ENCODE results near the gene DOCK3. TPM values are rescaled to one million over a fixed set of nuclear protein-coding genes. Genes with fewer than 3 reads are reported as not detected.

DOCK3 gene
- total RNA-seq, 1 experiment from 2014 or later = 8.3 TPM

DNA sequence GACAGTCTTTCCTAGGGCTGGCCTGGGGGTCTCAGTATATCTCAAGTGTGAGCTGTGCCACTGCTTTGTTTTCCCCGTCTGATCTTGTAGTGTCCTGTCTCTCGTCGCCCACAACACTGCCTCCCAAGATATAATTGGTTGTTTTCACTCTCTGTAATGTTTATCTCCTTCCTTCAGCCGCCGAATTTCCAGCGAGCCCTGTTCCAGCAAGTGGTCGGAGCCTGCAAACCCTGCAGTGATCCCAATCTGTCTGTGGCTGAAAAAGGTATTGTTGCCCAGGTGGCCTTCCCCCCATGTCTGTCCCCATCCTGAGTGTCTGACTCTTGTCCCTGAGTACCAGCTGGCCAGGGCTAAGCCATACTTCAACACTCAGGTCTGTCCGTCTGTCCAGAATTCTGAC lies 700.8 kb downstream of the DOCK3 start:
- Histone ChIP-seq H2BK5ac (ENCODE audit: insufficient read length, low read length) (no peak overlapping the region), H2AFZ (ENCODE audit: low read length) (no peak overlapping the region), H2BK120ac (ENCODE audit: low read depth, low read length, poor library complexity, severe bottlenecking) (no peak overlapping the region), H3K18ac (ENCODE audit: insufficient read length, low read depth, low read length) (no peak overlapping the region), H4K8ac (replicated peaks; ENCODE audit: insufficient read length, low read depth, low read length) (no peak overlapping the region), H4K91ac (ENCODE audit: insufficient read length, low read depth, low read length) (no peak overlapping the region), H3K79me2 (ENCODE audit: insufficient read depth, low read length) (no peaks in the 10 kb centered on the region), H3K27me3 (ENCODE audit: insufficient read depth, low read length) (no peaks in the 10 kb centered on the region), H3K9ac (ENCODE audit: extremely low read depth, insufficient read length, low read length) (no peak overlapping the region), H3K14ac (ENCODE audit: insufficient read depth, low read length) (no peak overlapping the region), H2AK5ac (ENCODE audit: insufficient read length, low read length) (no peak overlapping the region), H2BK12ac (ENCODE audit: insufficient read length, low read depth, low read length) (no peak overlapping the region), H3K4ac (ENCODE audit: low read depth, low read length) (no peak overlapping the region), H2BK20ac (ENCODE audit: low read depth, low read length, poor library complexity, severe bottlenecking) (no peak overlapping the region), H3K23me2 (ENCODE audit: insufficient read length, low read depth, low read length, poor library complexity, severe bottlenecking) (no peaks in the 10 kb centered on the region), H3K9me3 (ENCODE audit: control insufficient read depth, low read depth, low read length) (no peaks in the 10 kb centered on the region), H4K20me1 (ENCODE audit: control insufficient read depth, insufficient read depth, insufficient read length) (no peaks in the 10 kb centered on the region), H3K79me1 (ENCODE audit: insufficient read depth, low read depth, low read length, poor library complexity, severe bottlenecking) (no peaks in the 10 kb centered on the region), H3K23ac (ENCODE audit: insufficient read length, low read depth, low read length) (no peak overlapping the region), H3K27ac (ENCODE audit: insufficient read length, low read depth, low read length) (no peak overlapping the region), H3K4me1 (ENCODE audit: insufficient read depth, low read length) (no peaks in the 10 kb centered on the region), H4K5ac (ENCODE audit: insufficient read length, low read depth, low read length) (no peak overlapping the region), H3K56ac (ENCODE audit: insufficient read length, low read depth, low read length) (no peak overlapping the region), H2BK15ac (ENCODE audit: low read depth, low read length) (no peak overlapping the region), H3K4me2 (ENCODE audit: insufficient read depth, insufficient read length, low read length) (no peak overlapping the region), H3T11ph (ENCODE audit: low read length) (no peak overlapping the region)
- Mint-ChIP-seq H3K27ac (no peak overlapping the region; a peak in 2 of 7 replicates), H3K4me1 (peaks cover 0 to 4% of the 10 kb centered on the region in 2 experiments; a peak in 2 of 4 replicates), H3K9me3 (no peaks in the 10 kb centered on the region), H3K36me3 (ENCODE audit: insufficient read depth in 1 of 3, low read depth in 3 of 3) (peaks cover 0 to 6% (median 0%) of the 10 kb centered on the region in 3 experiments; a peak in 4 of 7 replicates), H3K4me3 (no peak overlapping the region; a peak in 1 of 5 replicates), H3K27me3 (ENCODE audit: low read depth) (no peaks in the 10 kb centered on the region)
- TF ChIP-seq, protein P1, sequence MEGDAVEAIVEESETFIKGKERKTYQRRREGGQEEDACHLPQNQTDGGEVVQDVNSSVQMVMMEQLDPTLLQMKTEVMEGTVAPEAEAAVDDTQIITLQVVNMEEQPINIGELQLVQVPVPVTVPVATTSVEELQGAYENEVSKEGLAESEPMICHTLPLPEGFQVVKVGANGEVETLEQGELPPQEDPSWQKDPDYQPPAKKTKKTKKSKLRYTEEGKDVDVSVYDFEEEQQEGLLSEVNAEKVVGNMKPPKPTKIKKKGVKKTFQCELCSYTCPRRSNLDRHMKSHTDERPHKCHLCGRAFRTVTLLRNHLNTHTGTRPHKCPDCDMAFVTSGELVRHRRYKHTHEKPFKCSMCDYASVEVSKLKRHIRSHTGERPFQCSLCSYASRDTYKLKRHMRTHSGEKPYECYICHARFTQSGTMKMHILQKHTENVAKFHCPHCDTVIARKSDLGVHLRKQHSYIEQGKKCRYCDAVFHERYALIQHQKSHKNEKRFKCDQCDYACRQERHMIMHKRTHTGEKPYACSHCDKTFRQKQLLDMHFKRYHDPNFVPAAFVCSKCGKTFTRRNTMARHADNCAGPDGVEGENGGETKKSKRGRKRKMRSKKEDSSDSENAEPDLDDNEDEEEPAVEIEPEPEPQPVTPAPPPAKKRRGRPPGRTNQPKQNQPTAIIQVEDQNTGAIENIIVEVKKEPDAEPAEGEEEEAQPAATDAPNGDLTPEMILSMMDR (conservative IDR thresholded peaks at IDR 0.05) = no peak
- no CpG with 5 or more reads among the region's 8 CpGs for WGBS (ENCODE audit: extremely low coverage, insufficient read length, low lambda C conversion rate)
- DNase-seq = no peak

Data from H9 (cell line).